Subcutaneous abdominal adipose tissue (tissue), 5 donors: ENCODE results near the gene LPCAT2.

Experiments used
- H3K27ac ChIP-seq: one replicate; pipeline ENCODE4 v1.7.0; 2013; ENCODE audit warnings: low read depth, mild to moderate bottlenecking, inconsistent platforms, low read length, moderate library complexity
- H3K27me3 ChIP-seq, 5 donors: one replicate each; pipeline ENCODE4 v1.7.0; 2013; ENCODE audit warnings: low read length in 5 of 5, inconsistent platforms in 1 of 5; ENCODE audit not compliant: control insufficient read depth in 5 of 5, insufficient read depth in 4 of 5
- H3K36me3 ChIP-seq, 5 donors: one replicate each; pipeline ENCODE4 v1.7.0; 2013; ENCODE audit warnings: low read length in 5 of 5; ENCODE audit not compliant: control insufficient read depth in 5 of 5, insufficient read depth in 5 of 5
- H3K4me1 ChIP-seq, 5 donors: one replicate each; pipeline ENCODE4 v1.7.0; 2013; ENCODE audit warnings: low read length in 5 of 5, mild to moderate bottlenecking in 3 of 5, moderate library complexity in 1 of 5; ENCODE audit not compliant: control insufficient read depth in 5 of 5, insufficient read depth in 5 of 5
- H3K4me3 ChIP-seq, 5 donors: one replicate each; pipeline ENCODE4 v1.7.0; 2013; ENCODE audit warnings: low read length in 5 of 5, low read depth in 1 of 5
- H3K9ac ChIP-seq, 5 donors: one replicate each; pipeline ENCODE4 v1.7.0; 2013; ENCODE audit warnings: low read length in 5 of 5, mild to moderate bottlenecking in 4 of 5, moderate library complexity in 3 of 5
- H3K9me3 ChIP-seq, 5 donors: one replicate each; pipeline ENCODE4 v1.7.0; 2013; ENCODE audit warnings: low read length in 5 of 5; ENCODE audit not compliant: control insufficient read depth in 5 of 5
- donor health status: healthy.
- donor health status: healthy.
- donor health status: healthy.
- donor health status: healthy.
- donor health status: healthy.

LPCAT2 gene

GRCh38 chr16:55479430-55480140 lies 29.3 kb upstream of the LPCAT2 start:
- H3K9ac ChIP-seq: peak overlapping the region in 4 of 5 donors; percentile 8 to 54 (median 40)
- peaks cover 0 to 19% (median 5%) of the 10 kb centered on the region in 5 donors for H3K36me3 ChIP-seq
- H3K27ac ChIP-seq: peak overlapping the region; percentile 70
- no peaks in the 10 kb centered on the region for H3K9me3 ChIP-seq
- peaks cover 0 to 16% (median 3%) of the 10 kb centered on the region in 5 donors for H3K27me3 ChIP-seq
- peaks cover 9 to 54% (median 47%) of the 10 kb centered on the region in 5 donors for H3K4me1 ChIP-seq
- H3K4me3 ChIP-seq: peak overlapping the region; percentile 55 to 79 (median 66)

GRCh38 chr16:55480228-55480655 lies 28.6 kb upstream of the LPCAT2 start:
- H3K9me3 ChIP-seq: no peaks in the 10 kb centered on the region
- peak overlapping the region in 3 of 5 donors; percentile 8 to 57 (median 45) for H3K9ac ChIP-seq
- H3K27me3 ChIP-seq: peaks cover 0 to 20% (median 3%) of the 10 kb centered on the region in 5 donors
- peaks cover 7 to 50% (median 43%) of the 10 kb centered on the region in 5 donors for H3K4me1 ChIP-seq
- peak overlapping the region; percentile 70 for H3K27ac ChIP-seq
- H3K36me3 ChIP-seq: peaks cover 0 to 25% (median 11%) of the 10 kb centered on the region in 5 donors
- peak overlapping the region; percentile 55 to 79 (median 68) for H3K4me3 ChIP-seq

- Histone ChIP-seq H3K9me3 (no peaks in the 10 kb centered on the region), H3K4me3 (peak overlapping the region in 4 of 5 donors; percentile 66 to 79 (median 68)), H3K27ac (peak overlapping the region; percentile 70), H3K9ac (no peak overlapping the region), H3K27me3 (peaks cover 0 to 22% (median 3%) of the 10 kb centered on the region in 5 donors), H3K36me3 (peaks cover 0 to 31% (median 18%) of the 10 kb centered on the region in 5 donors), H3K4me1 (peaks cover 3 to 46% (median 35%) of the 10 kb centered on the region in 5 donors)
Observed at GRCh38 chr16:55481023-55481422, 27.8 kb upstream of the LPCAT2 start.

- peaks cover 0 to 35% (median 18%) of the 10 kb centered on the region in 5 donors for H3K36me3 ChIP-seq
- H3K27ac ChIP-seq: peak overlapping the region; percentile 17
- peak overlapping the region in 1 of 5 donors; percentile 79 for H3K4me3 ChIP-seq
- H3K27me3 ChIP-seq: peaks cover 0 to 22% (median 3%) of the 10 kb centered on the region in 5 donors
- H3K4me1 ChIP-seq: peaks cover 3 to 39% (median 24%) of the 10 kb centered on the region in 5 donors
- H3K9me3 ChIP-seq: no peaks in the 10 kb centered on the region
- peak overlapping the region in 1 of 5 donors; percentile 9 for H3K9ac ChIP-seq
Observed at GRCh38 chr16:55482056-55482455, 26.8 kb upstream of the LPCAT2 start.

- H3K27ac ChIP-seq: peak overlapping the region; percentile 54
- peaks cover 0 to 56% (median 37%) of the 10 kb centered on the region in 5 donors for H3K36me3 ChIP-seq
- peaks cover 0 to 12% (median 5%) of the 10 kb centered on the region in 5 donors for H3K27me3 ChIP-seq
- H3K9ac ChIP-seq: no peak overlapping the region
- no peak overlapping the region for H3K4me3 ChIP-seq
- peaks cover 0 to 11% (median 1%) of the 10 kb centered on the region in 5 donors for H3K4me1 ChIP-seq
- no peaks in the 10 kb centered on the region for H3K9me3 ChIP-seq
Observed at GRCh38 chr16:55487048-55487803, 21.6 kb upstream of the LPCAT2 start.

GRCh38 chr16:55488306-55488705 lies 20.6 kb upstream of the LPCAT2 start:
- Histone ChIP-seq H3K36me3 (peaks cover 0 to 52% (median 36%) of the 10 kb centered on the region in 5 donors), H3K4me3 (no peak overlapping the region), H3K27me3 (peaks cover 0 to 9% (median 4%) of the 10 kb centered on the region in 5 donors), H3K4me1 (peaks cover 0 to 6% (median 1%) of the 10 kb centered on the region in 5 donors), H3K9me3 (no peaks in the 10 kb centered on the region), H3K27ac (no peak overlapping the region), H3K9ac (no peak overlapping the region)

GRCh38 chr16:55489119-55489955 lies 19.5 kb upstream of the LPCAT2 start:
- no peaks in the 10 kb centered on the region for H3K9me3 ChIP-seq
- no peak overlapping the region for H3K9ac ChIP-seq
- no peak overlapping the region for H3K27ac ChIP-seq
- H3K27me3 ChIP-seq: peaks cover 0 to 9% (median 4%) of the 10 kb centered on the region in 5 donors
- no peak overlapping the region for H3K4me3 ChIP-seq
- peaks cover 0 to 43% (median 30%) of the 10 kb centered on the region in 5 donors for H3K36me3 ChIP-seq
- peaks cover 0 to 6% (median 1%) of the 10 kb centered on the region in 5 donors for H3K4me1 ChIP-seq

GRCh38 chr16:55489956-55490265 lies 19.0 kb upstream of the LPCAT2 start:
- Histone ChIP-seq H3K4me3 (no peak overlapping the region), H3K4me1 (peaks cover 0 to 6% (median under 1%) of the 10 kb centered on the region in 5 donors), H3K27me3 (peaks cover 0 to 9% (median 1%) of the 10 kb centered on the region in 5 donors), H3K9me3 (no peaks in the 10 kb centered on the region), H3K27ac (no peak overlapping the region), H3K36me3 (peaks cover 0 to 37% (median 24%) of the 10 kb centered on the region in 5 donors), H3K9ac (no peak overlapping the region)

GRCh38 chr16:55490301-55490700 lies 18.6 kb upstream of the LPCAT2 start:
- Histone ChIP-seq H3K4me3 (no peak overlapping the region), H3K9me3 (no peaks in the 10 kb centered on the region), H3K27me3 (peaks cover 0 to 9% (median 0%) of the 10 kb centered on the region in 5 donors), H3K4me1 (peaks cover 0 to 9% (median 0%) of the 10 kb centered on the region in 5 donors), H3K36me3 (peaks cover 0 to 33% (median 20%) of the 10 kb centered on the region in 5 donors), H3K9ac (no peak overlapping the region), H3K27ac (no peak overlapping the region)
